ENCODE measurements around the gene GLB1L. TPM values are rescaled to one million over a fixed set of nuclear protein-coding genes. Genes with fewer than 3 reads are reported as not detected.

The GLB1L gene
- total RNA-seq, 1 donor from 2014 or later: 4.6 TPM

DNA sequence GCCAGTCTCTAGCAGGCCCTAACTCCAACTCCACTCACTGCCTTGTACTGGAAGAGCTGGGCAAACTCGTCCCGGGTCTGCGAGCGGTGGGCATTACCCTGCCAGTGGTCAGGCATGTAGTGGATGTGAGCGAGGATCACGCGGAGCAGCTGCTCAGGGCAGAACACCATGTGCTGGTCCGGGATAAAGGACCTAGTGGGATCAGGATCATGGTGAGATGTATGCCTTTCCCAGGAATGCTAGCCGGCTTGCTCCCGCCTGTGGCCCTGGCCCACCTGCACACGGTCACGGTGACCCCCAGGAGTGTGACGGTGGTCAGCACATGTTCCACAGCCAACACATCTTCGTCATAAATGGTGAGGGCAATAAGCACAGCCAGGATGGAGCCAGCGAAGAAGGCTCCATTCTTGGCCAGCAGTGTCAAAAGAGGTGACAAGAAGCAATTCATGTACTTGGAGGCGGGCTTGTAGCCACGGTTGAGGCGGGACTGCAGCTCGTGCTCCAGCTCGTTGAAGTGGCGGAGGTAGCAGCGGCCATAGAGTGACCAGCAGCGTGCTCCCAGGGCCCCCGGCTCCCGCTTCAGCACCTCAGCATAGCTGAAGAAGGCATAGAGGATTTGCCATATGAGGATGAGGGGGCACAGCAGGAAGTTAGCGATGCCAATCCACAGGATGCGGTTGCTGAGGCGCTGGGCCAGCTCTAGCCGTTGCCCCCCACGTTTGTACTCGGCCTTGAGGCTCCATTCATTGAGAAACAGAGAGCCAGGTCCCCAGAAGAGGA, 21.2 kb downstream of the GLB1L start:
- Mint-ChIP-seq H3K9me3 (no peaks in the 10 kb centered on the region), H3K27ac (no peak overlapping the region), H3K27me3 (ENCODE audit: insufficient read depth) (no peaks in the 10 kb centered on the region), H3K4me3 (no peak overlapping the region), H3K4me1 (ENCODE audit: low read depth) (peaks cover 25% of the 10 kb centered on the region), H3K36me3 (ENCODE audit: low read depth) (peaks cover 50% of the 10 kb centered on the region)
- no peak for DNase-seq (ENCODE audit: low spot score)
- intact Hi-C loops (cut with micrococcal nuclease): no loop called here

- no peak for DNase-seq (ENCODE audit: low spot score)
- no peaks in the 10 kb centered on the region for H3K27me3 Mint-ChIP-seq (ENCODE audit: insufficient read depth)
- intact Hi-C loops (cut with micrococcal nuclease): no loop called here
- no peak overlapping the region for H3K27ac Mint-ChIP-seq
- peaks cover 47% of the 10 kb centered on the region for H3K36me3 Mint-ChIP-seq (ENCODE audit: low read depth)
- peaks cover 20% of the 10 kb centered on the region for H3K4me1 Mint-ChIP-seq (ENCODE audit: low read depth)
- no peak overlapping the region for H3K4me3 Mint-ChIP-seq
- no peaks in the 10 kb centered on the region for H3K9me3 Mint-ChIP-seq
These were observed 23.2 kb downstream of the GLB1L start for GRCh38 chr2:219221957-219222518.

GRCh38 chr2:219220652-219221402, 24.4 kb downstream of the GLB1L start:
- Mint-ChIP-seq H3K4me3 (no peak overlapping the region), H3K27ac (peak overlapping the region; percentile 29), H3K4me1 (ENCODE audit: low read depth) (peaks cover 23% of the 10 kb centered on the region), H3K36me3 (ENCODE audit: low read depth) (peaks cover 43% of the 10 kb centered on the region), H3K27me3 (ENCODE audit: insufficient read depth) (no peaks in the 10 kb centered on the region), H3K9me3 (no peaks in the 10 kb centered on the region)
- no peak for DNase-seq (ENCODE audit: low spot score)
- intact Hi-C loops (cut with micrococcal nuclease): no loop called here

DNA sequence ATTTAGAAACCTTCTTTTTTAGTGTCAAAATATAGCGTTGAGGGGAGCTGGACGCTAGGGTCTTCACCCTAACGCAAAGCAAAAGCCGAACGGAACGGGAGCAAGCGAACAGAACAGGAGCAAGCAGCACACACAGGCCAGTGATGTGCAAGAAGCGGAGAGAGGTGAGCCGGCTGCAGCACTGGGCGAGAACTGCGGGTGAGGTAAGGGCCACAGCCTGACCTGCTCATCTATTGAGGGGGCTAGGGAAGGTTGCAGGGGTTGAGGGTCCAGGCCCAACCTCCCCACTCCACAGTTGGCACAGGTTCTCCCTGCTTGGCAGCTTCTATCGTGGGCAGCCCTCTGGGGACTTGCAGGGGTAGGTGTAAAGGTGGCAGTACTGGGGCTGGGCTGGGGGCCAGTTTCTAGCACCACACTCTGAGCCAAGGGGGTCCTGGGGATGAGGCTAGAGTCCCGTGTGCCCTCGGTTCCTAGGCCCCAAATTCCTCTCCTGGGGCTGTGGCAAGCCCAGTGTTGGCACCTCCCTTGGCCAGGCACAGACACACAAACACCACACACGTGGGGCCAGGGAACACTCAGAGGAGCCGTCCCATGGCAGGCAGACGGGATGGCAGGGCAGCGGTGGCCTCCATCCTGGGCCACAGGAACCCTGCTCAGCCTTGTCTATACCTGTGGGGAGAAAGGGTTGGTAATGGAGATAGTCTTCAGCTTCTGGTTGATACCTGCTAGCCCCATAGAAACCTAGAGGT, 25.3 kb downstream of the GLB1L start:
- no peaks in the 10 kb centered on the region for H3K9me3 Mint-ChIP-seq
- H3K4me1 Mint-ChIP-seq (ENCODE audit: low read depth): peaks cover 23% of the 10 kb centered on the region
- intact Hi-C loops (cut with micrococcal nuclease): loop anchor here (1.0 to 2.0 kb wide), 6 partner anchors 14 to 79 kb away; partner anchors contain the start of genes DNAJB2, GLB1L, NHEJ1 and STK16
- no peaks in the 10 kb centered on the region for H3K27me3 Mint-ChIP-seq (ENCODE audit: insufficient read depth)
- DNase-seq (ENCODE audit: low spot score): no peak
- no peak overlapping the region for H3K4me3 Mint-ChIP-seq
- peak overlapping the region; percentile 26 for H3K27ac Mint-ChIP-seq
- peaks cover 40% of the 10 kb centered on the region for H3K36me3 Mint-ChIP-seq (ENCODE audit: low read depth)

- intact Hi-C loops (cut with micrococcal nuclease): loop anchor here (1.0 to 2.0 kb wide), 8 partner anchors 10 to 80 kb away; partner anchors contain the start of genes ANKZF1, ATG9A, DNAJB2 and GLB1L
- Mint-ChIP-seq H3K36me3 (ENCODE audit: low read depth) (peaks cover 41% of the 10 kb centered on the region), H3K27me3 (ENCODE audit: insufficient read depth) (no peaks in the 10 kb centered on the region), H3K4me1 (ENCODE audit: low read depth) (peaks cover 23% of the 10 kb centered on the region), H3K27ac (peak within 1 kb of the TSS; percentile 86), H3K9me3 (no peaks in the 10 kb centered on the region), H3K4me3 (peak within 1 kb of the TSS; percentile 87)
- DNase-seq (ENCODE audit: low spot score): peak; percentile 86
These were observed 26.2 kb downstream of the GLB1L start, which contains the start of gene ABCB6 for GRCh38 chr2:219218732-219219701. ABCB6 (minus strand) TSS chr2:219218958; CDS start chr2:219218673, 285 bp downstream.

DNA sequence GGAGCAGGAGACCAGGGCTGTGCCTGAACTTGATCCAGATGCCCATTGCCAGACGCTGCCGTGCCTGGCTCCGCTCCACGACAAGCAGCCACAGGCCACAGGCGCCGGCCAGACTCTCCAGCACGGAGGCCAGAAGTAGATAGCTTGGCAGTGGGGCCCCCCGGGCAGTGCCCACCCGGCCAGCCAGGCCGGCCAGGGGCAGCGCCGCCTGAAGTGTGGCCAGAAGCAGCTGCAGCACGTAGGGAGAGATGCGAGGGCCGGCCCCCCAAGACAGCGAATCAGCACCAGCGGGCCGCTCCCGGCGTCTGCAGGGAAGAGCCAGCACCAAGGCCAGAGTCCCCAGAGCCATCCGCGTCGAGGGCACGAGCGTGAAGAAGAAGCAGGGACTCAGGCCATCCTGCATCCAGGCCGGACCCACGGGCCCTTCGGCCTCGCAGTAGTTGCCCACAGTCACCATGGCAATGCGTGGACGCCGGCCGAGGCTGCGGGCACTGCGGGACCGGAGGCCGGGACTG, 27.0 kb downstream of the GLB1L start:
- DNase-seq (ENCODE audit: low spot score): no peak
- no peaks in the 10 kb centered on the region for H3K9me3 Mint-ChIP-seq
- intact Hi-C loops (cut with micrococcal nuclease): loop anchor here (1.0 to 2.0 kb wide), 3 partner anchors 11 to 81 kb away; partner anchors contain the start of genes ANKZF1, ATG9A and RETREG2
- H3K4me1 Mint-ChIP-seq (ENCODE audit: low read depth): peaks cover 23% of the 10 kb centered on the region
- H3K27me3 Mint-ChIP-seq (ENCODE audit: insufficient read depth): no peaks in the 10 kb centered on the region
- peaks cover 39% of the 10 kb centered on the region for H3K36me3 Mint-ChIP-seq (ENCODE audit: low read depth)
- H3K27ac Mint-ChIP-seq: peak overlapping the region; percentile 86
- peak overlapping the region; percentile 87 for H3K4me3 Mint-ChIP-seq

DNA sequence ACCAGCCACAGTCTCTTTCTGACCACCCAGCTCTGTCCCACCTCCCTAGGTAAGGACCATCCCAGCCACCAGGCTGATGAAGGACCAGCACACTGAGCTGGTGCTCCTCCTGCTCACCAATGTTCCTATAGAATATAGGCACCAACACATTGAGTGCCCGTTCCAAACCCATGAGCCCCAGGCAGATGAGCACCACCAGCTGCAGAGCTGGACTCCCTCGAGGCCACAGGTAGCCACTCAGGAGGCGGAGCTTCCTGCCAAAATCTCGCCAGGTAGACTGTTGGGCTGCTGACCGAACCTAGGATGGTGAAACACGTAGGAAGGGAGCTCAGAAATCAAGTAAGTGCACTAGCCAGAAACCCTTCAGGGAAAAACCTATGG, 28.7 kb downstream of the GLB1L start:
- DNase-seq (ENCODE audit: low spot score): no peak
- Mint-ChIP-seq H3K27ac (no peak overlapping the region), H3K4me1 (ENCODE audit: low read depth) (peaks cover 28% of the 10 kb centered on the region), H3K27me3 (ENCODE audit: insufficient read depth) (no peaks in the 10 kb centered on the region), H3K9me3 (no peaks in the 10 kb centered on the region), H3K36me3 (ENCODE audit: low read depth) (peaks cover 38% of the 10 kb centered on the region), H3K4me3 (peak overlapping the region; percentile 87)
- intact Hi-C loops (cut with micrococcal nuclease): no loop called here

- peaks cover 28% of the 10 kb centered on the region for H3K4me1 Mint-ChIP-seq (ENCODE audit: low read depth)
- no peaks in the 10 kb centered on the region for H3K27me3 Mint-ChIP-seq (ENCODE audit: insufficient read depth)
- H3K4me3 Mint-ChIP-seq: no peak overlapping the region
- no peak overlapping the region for H3K27ac Mint-ChIP-seq
- no peak for DNase-seq (ENCODE audit: low spot score)
- intact Hi-C loops (cut with micrococcal nuclease): no loop called here
- H3K36me3 Mint-ChIP-seq (ENCODE audit: low read depth): peaks cover 39% of the 10 kb centered on the region
- no peaks in the 10 kb centered on the region for H3K9me3 Mint-ChIP-seq
These were observed 29.2 kb downstream of the GLB1L start for GRCh38 chr2:219215871-219216534.

DNA sequence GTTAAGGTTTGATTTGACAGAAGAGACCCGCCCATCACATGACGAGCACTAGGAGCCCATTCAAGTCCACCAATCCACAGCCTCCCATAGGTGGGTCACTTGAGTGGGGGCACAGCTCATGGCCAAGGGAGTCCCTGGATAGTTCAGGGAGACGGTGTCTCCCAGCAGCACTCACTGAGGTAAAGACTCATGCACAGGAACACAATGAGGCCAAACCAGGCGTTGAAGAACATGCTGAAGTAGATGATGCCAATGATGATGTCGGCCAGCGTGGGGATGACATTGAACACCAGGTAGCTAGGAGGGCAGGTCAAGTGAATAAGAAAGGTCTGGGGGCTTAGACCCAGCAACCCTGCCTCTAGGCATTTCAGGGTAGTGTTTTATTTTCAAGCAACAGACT, 30.5 kb downstream of the GLB1L start:
- intact Hi-C loops (cut with micrococcal nuclease): no loop called here
- H3K27me3 Mint-ChIP-seq (ENCODE audit: insufficient read depth): no peaks in the 10 kb centered on the region
- H3K36me3 Mint-ChIP-seq (ENCODE audit: low read depth): peaks cover 43% of the 10 kb centered on the region
- peaks cover 35% of the 10 kb centered on the region for H3K4me1 Mint-ChIP-seq (ENCODE audit: low read depth)
- no peaks in the 10 kb centered on the region for H3K9me3 Mint-ChIP-seq
- no peak overlapping the region for H3K4me3 Mint-ChIP-seq
- H3K27ac Mint-ChIP-seq: peak overlapping the region; percentile 48
- no peak for DNase-seq (ENCODE audit: low spot score)

- no peak overlapping the region for H3K4me3 Mint-ChIP-seq
- H3K36me3 Mint-ChIP-seq (ENCODE audit: low read depth): peaks cover 43% of the 10 kb centered on the region
- no peaks in the 10 kb centered on the region for H3K27me3 Mint-ChIP-seq (ENCODE audit: insufficient read depth)
- H3K27ac Mint-ChIP-seq: no peak overlapping the region
- peaks cover 35% of the 10 kb centered on the region for H3K4me1 Mint-ChIP-seq (ENCODE audit: low read depth)
- intact Hi-C loops (cut with micrococcal nuclease): no loop called here
- no peaks in the 10 kb centered on the region for H3K9me3 Mint-ChIP-seq
- no peak for DNase-seq (ENCODE audit: low spot score)
These were observed 31.1 kb downstream of the GLB1L start for GRCh38 chr2:219214141-219214540.

GRCh38 chr2:219213486-219214071, 31.7 kb downstream of the GLB1L start:
- Mint-ChIP-seq H3K36me3 (ENCODE audit: low read depth) (peaks cover 46% of the 10 kb centered on the region), H3K27ac (no peak overlapping the region), H3K4me1 (ENCODE audit: low read depth) (peaks cover 40% of the 10 kb centered on the region), H3K4me3 (no peak overlapping the region), H3K9me3 (no peaks in the 10 kb centered on the region), H3K27me3 (ENCODE audit: insufficient read depth) (no peaks in the 10 kb centered on the region)
- DNase-seq (ENCODE audit: low spot score): no peak
- intact Hi-C loops (cut with micrococcal nuclease): no loop called here
